ENCODE data around the gene CCDC102B.
"Not testable (repeated sequence)": the region's sequence is repeated elsewhere in the genome, so short reads cannot be mapped to it uniquely, and the experiment has no call there.

Gene CCDC102B

GRCh38 chr18:68797871-68798270, at the start of gene CCDC102B:
Gene CCDC102B (plus strand): TSS chr18:68798080. CDS start chr18:68836764, 38,684 bp downstream.
- DNase-seq: no peak

DNA sequence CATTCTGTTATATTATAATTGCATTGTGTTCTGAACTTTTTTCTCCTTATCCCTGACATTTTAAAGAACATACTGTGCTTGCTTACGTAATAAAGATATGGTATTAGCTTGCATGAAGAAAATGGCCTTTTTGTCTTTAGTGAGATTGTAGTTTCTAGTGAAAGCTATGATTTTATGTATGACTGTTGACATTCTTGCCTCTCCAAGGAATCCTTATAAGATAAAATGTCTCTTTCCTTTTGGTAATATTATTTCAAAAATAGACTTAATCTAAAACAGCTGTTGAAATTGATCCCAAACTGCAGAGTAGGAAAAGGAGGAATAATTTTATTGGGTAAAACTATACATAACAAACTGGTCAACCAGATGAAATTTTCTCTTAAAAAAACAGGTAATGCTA, 40.8 kb upstream of the CCDC102B start:
- DNase-seq: no peak

GRCh38 chr18:68759308-68759707, 38.6 kb upstream of the CCDC102B start:
- no peak for DNase-seq

- no peak for DNase-seq
Measured at GRCh38 chr18:68763083-68763482, 34.8 kb upstream of the CCDC102B start.

DNA sequence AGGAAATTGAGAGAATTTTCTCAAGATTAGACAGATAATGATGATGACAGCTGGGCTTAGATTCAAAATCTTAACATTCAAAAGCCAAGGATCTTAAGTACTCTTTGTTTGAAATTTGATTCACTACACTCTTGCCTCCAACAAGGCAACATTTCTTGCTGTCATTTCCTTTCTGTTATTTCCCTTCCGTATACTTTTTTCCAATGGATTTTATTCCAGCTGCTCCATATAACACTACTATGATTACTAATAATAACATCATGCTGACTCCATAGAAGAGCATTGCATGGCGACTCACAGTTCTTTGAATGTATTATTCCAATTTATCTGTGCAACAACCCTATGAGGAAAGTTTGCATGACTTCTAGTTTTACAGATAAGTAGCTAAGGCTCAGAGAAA, 33.9 kb upstream of the CCDC102B start:
- no peak for DNase-seq

DNA sequence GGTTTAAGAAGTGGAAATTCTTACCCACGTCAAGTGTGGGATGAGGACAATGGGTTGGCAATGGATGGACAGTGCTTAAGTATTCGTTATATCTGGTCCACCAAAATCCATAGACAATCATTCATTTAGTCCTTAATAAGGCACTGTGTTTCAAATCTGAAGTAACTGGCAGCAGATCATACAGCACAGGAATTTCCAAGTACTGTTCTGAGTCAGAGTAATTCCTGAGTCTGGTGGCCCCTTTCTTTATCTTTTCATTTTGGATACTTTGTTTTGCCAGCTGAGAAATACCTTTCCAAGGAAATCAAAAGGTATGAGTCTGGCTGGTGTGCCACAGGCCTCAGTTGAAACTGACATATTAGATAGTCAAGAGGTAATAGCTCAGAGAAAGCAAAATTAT, 31.4 kb upstream of the CCDC102B start:
- DNase-seq: no peak

- no peak for DNase-seq
Measured at GRCh38 chr18:68769461-68769860, 28.4 kb upstream of the CCDC102B start.

GRCh38 chr18:68772268-68772667, 25.6 kb upstream of the CCDC102B start:
- DNase-seq: no peak

DNA sequence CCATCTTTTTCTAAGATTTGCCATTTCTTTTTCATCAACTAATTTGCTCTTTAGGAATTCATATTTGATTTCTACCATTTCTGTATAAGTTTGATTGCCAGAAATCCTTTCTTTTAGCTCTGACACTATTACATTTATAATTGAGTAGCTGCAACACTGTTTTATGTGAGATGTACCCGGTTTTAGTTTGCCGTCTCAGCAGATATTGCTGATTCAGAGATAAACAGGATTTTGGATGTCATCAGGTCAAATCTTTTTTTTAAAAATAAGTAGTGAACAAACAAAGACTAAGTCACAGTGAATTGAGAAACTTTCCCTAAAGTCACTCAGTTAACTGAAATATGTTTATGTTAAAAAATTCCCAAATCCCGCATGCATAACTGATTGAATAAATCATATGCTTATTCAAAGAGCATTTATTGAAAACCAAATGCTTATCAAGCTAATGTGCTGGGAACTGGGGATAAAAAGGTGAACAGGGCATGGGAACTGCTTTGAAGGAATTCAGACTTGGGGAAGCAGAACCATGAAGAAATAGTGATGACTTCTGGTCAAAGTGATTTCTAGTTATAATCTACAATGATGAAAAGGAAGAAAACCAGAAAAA, 19.5 kb upstream of the CCDC102B start:
- DNase-seq: no peak

GRCh38 chr18:68779169-68779568, 18.7 kb upstream of the CCDC102B start:
- DNase-seq: no peak

- no peak for DNase-seq
Measured at GRCh38 chr18:68780802-68781635, 16.9 kb upstream of the CCDC102B start.

GRCh38 chr18:68783506-68783905, 14.4 kb upstream of the CCDC102B start:
- DNase-seq: no peak

DNA sequence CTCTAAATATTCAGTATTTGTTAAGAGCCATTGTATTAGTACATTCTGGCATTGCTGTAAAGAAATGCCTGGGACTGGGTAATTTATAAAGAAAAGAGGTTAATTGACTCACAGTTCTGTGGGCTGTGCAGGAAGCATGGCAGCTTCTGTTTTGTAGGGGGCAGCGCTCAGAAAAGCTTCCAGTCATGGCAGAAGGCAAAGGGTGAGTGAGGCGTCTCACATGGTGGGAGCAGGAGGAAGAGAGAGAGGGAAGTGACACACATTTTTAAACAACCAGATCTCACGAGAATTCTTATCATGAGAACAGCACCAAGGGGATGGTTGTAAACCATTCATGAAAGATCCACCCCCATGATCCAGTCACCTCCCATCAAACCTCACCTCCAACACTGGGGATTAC, 13.8 kb upstream of the CCDC102B start:
- no peak for DNase-seq

GRCh38 chr18:68790290-68790689, 7.6 kb upstream of the CCDC102B start:
- DNase-seq: not testable (repeated sequence)

- DNase-seq: no peak
Measured at GRCh38 chr18:68791801-68792200, 6.1 kb upstream of the CCDC102B start.

DNA sequence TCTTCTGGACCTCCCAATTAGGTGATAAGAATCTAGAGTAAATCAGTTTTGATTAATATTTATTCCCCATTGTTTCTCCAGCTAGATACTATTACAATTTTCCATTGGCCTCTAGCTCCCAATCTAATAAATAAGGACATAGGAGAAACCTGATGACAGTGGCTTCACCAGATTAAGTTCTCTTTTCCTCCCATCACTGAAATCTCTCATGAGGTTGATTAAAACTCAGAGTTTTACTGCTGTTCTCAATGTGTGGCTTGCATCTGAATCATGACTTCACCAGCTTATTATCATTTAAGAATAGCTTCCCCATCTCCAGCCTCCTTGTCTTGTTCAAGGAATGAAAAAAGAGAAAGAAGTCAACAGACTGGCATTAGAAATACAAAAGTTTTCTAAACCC, 3.9 kb upstream of the CCDC102B start:
- DNase-seq: no peak

DNA sequence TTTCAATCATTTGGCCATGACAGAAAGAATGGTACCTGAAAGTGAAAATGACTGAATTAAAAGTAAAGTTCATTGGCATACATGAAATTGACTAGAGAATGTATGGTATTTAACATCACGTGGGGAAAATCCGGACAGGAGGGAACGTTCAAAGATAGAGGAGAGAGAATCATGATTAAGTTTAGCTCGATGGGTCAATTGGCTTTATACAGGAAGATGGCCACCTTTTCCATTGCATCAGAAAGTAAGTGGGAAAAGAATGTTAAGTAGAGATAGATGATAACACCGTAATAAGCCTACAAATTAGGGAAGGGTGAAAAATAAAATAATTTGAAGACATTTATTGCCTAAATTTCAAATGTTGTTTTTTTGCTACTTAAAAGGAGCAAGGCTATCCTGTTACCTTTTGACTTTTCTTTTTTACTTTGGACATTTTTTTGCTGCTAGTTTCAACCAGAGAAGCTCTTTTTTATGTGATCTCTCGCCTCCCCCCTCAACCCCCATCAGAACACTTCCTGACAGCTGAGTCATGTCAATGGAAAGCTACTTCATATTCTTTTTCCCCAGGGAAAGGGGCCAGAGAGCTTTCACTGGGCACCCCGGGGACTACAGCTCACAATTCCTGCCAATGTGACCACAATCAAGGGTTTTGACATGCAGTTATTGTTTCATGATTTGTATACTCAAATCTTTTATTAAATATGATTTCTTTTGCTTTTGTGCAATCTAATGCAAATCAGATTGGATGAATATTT, 767 bp upstream of the CCDC102B start:
- DNase-seq: no peak

- no peak for DNase-seq
Measured at GRCh38 chr18:68800075-68800474, 2.2 kb downstream of the CCDC102B start.

DNA sequence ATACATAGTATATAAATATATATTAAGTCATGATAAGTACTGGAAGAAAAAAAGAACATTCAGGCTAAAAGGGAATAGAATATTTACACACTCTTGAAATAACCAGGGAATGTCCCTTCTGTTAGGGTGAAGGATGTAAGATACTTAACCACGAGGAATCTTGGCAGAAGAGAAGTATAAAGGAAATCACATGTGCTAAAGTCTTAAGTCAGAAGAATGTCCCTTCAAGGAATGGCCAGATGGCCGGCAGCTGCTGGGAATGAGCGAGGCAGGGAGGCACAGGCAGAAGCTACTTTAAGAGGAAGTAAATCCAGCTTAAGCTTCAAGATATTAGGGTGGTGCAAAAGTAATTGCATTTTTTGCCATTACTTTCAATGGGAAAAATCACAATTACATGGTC, 5.5 kb downstream of the CCDC102B start:
- DNase-seq: no peak

DNA sequence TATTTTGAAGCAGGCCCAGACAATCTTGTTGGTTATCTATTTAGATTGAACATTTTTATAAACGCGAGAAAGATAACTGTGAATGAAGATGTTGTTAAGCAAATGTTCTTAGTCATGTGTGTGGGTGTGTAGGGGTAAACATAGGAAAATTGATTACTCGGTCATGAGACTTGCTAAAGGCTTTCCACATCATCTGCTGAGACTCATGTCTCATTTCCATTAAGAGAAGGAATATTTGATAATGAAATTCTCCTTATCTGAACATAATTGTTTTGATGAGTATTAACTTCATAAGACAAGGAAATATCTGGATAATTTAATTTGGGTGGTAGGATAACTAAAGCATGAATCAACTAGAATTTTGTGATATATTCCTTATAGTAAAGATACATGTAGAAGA, 19.7 kb downstream of the CCDC102B start:
- no peak for DNase-seq

- DNase-seq: no peak
Measured at GRCh38 chr18:68818584-68818983, 20.7 kb downstream of the CCDC102B start.

DNA sequence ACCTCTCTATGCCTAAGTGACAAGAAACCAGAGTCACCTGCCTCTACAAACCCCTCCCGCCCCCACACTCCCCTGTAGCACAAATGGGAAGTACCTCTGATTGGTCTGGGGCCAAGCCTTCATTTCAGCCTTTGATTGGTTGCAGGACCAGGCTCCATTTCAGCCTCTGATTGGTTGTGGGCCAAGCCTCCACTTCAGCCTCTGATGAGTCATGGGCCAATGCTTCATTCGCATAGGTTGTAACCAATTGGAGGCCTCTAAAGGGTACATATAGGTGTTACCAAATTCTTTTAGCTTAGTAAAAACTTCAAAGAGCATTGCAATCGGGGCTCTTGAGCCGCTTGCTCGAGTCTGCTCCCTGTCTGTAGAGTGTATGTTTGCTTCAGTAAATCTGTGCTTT, 25.0 kb downstream of the CCDC102B start:
- DNase-seq: no peak

GRCh38 chr18:68826121-68826520, 28.2 kb downstream of the CCDC102B start:
- no peak for DNase-seq

Data from activated CD8-positive, alpha-beta memory T cell treated with anti-CD3 and anti-CD28 coated beads, Interleukin-2, amount 50 U/mL, for 48 hours (primary cell).